Measurements from ENCODE around the gene MPDU1. TPM values are rescaled to one million over a fixed set of nuclear protein-coding genes. Genes with fewer than 3 reads are reported as not detected.
A peak's percentile ranks its signal among the peaks of the same experiment; 100 is the strongest.

Gene MPDU1
- total RNA-seq, 2 experiments from 2014 or later = 21.3 to 34.5 TPM

DNA sequence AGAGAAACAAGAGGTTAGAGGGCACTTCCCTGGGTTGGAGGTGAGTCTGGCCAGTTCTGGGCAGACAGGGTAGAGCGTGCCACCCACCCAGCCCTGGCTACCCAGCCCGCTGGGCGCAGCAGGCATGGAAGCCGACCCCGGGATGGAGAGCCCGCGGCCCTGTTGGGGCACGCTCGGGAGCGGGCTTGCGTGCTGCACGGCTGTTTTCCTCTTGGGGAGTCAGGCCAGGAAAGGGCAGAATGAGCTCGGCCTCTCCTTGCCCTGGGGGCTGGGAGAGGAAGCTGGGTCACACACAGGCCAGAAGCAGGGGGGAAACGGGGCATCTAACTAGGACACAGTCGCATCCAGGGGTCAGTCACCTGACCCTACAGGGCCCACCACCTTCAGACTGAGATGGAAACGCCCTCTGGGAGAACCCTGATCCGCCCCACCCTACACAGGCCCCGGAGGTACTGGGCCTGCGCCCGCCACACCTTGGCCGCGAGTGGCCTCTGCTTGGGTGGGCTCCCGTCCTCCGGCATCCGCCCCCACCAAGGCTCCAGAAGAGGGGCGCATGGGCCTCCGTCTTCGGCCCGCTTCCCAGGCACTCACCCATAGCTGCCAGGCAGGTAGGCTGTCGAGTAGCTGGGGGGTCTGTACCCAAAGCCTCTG, 5.0 kb downstream of the MPDU1 start:
- no peak for DNase-seq (ENCODE audit: low spot score)
- BruUV-seq (replicated peaks) = no TSS peak
- intact Hi-C loops (cut with micrococcal nuclease; ENCODE audit: unreplicated experiment) = no loop called here

DNA sequence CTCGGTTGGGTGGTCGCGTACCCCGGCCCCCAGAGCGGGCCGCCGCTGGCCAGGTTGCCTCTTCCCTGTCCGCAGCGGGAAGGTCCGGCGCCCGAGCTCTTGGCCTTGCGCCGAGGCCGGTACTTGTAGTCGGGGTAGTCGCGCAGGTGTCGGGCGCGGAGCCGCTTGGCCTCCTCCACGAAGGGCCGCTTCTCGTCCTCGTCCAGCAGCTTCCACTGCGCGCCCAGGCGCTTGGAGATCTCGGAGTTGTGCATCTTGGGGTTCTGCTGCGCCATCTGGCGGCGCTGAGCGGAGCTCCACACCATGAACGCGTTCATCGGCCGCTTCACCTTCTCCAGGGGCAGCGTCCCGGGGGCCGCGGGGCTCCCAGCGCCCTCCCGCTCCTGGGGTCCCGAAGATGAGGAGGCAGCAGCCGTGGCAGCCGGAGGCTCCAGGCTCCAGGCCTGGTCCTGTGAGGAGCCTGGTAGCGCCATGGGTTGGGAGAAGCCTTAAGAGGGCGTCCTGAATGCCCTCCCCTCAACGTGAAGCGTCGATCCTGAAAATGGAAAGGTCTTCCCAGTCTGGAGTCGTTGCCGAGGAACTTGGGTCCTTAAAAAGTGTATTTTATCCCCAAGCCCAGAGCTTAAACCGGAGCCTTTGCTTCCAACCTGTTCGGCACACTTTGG, 5.7 kb downstream of the MPDU1 start:
- ChIA-PET CTCF (ENCODE audit: unreplicated experiment) (interaction anchor here (1.0 kb wide), 1 partner anchor 75 kb away, joined by 3 read pairs; no protein-coding TSS in a partner anchor), POLR2A (no interaction called here)
- H3K9me2 ChIP-seq (ENCODE audit: insufficient read depth, low read length) = no peaks in the 10 kb centered on the region
- no TSS peak for BruUV-seq (replicated peaks)
- intact Hi-C loops (cut with micrococcal nuclease; ENCODE audit: unreplicated experiment) = no loop called here
- H3K4me2 ChIP-seq (ENCODE audit: low read length) = no peak overlapping the region
- no peaks in the 10 kb centered on the region for H3K9me3 ChIP-seq (ENCODE audit: low read length)
- DNase-seq (ENCODE audit: low spot score) = peak; percentile 69
- TF ChIP-seq, protein P1, sequence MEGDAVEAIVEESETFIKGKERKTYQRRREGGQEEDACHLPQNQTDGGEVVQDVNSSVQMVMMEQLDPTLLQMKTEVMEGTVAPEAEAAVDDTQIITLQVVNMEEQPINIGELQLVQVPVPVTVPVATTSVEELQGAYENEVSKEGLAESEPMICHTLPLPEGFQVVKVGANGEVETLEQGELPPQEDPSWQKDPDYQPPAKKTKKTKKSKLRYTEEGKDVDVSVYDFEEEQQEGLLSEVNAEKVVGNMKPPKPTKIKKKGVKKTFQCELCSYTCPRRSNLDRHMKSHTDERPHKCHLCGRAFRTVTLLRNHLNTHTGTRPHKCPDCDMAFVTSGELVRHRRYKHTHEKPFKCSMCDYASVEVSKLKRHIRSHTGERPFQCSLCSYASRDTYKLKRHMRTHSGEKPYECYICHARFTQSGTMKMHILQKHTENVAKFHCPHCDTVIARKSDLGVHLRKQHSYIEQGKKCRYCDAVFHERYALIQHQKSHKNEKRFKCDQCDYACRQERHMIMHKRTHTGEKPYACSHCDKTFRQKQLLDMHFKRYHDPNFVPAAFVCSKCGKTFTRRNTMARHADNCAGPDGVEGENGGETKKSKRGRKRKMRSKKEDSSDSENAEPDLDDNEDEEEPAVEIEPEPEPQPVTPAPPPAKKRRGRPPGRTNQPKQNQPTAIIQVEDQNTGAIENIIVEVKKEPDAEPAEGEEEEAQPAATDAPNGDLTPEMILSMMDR (conservative IDR thresholded peaks at IDR 0.05; ENCODE audit: low read length) = peak; percentile 86
- TF ChIP-seq EZH2phosphoT487 (IDR thresholded peaks at IDR 0.05; ENCODE audit: borderline replicate concordance, low read depth, low read length) = no peak
- H2AFZ ChIP-seq (ENCODE audit: low read length) = no peak overlapping the region
- peaks cover 78% of the 10 kb centered on the region for H3K36me3 ChIP-seq (ENCODE audit: insufficient read depth, low read length)
- H3K4me1 ChIP-seq (ENCODE audit: insufficient read depth, low read length, poor library complexity, severe bottlenecking) = peaks cover 9% of the 10 kb centered on the region
- H3K79me2 ChIP-seq (ENCODE audit: insufficient read depth, low read depth, low read length) = peaks cover 2% of the 10 kb centered on the region; the same call in 1 of the 2 replicates
- no peaks in the 10 kb centered on the region for H4K20me1 ChIP-seq (ENCODE audit: insufficient read depth, low read length)
- H3K27ac ChIP-seq (ENCODE audit: low read depth, low read length, poor library complexity, severe bottlenecking) = no peak overlapping the region
- H3K4me3 ChIP-seq (ENCODE audit: low read depth, low read length, poor library complexity, severe bottlenecking) = no peak overlapping the region

More for the DNA sequence above, 5.0 kb downstream of the MPDU1 start:
- H4K20me1 ChIP-seq (ENCODE audit: insufficient read depth, low read length) = no peaks in the 10 kb centered on the region
- peaks cover 11% of the 10 kb centered on the region for H3K4me1 ChIP-seq (ENCODE audit: insufficient read depth, low read length, poor library complexity, severe bottlenecking)
- no peak for TF ChIP-seq EZH2phosphoT487 (IDR thresholded peaks at IDR 0.05; ENCODE audit: borderline replicate concordance, low read depth, low read length)
- TF ChIP-seq, protein P1 (conservative IDR thresholded peaks at IDR 0.05; ENCODE audit: low read length) = no peak
- H3K4me3 ChIP-seq (ENCODE audit: low read depth, low read length, poor library complexity, severe bottlenecking) = no peak overlapping the region
- H3K4me2 ChIP-seq (ENCODE audit: low read length) = no peak overlapping the region
- POLR2A ChIA-PET = no interaction called here
- CTCF ChIA-PET (ENCODE audit: unreplicated experiment) = interaction anchor here (1.0 kb wide), 1 partner anchor 74 kb away, joined by 3 read pairs; no protein-coding TSS in a partner anchor
- no peak overlapping the region for H2AFZ ChIP-seq (ENCODE audit: low read length)
- H3K36me3 ChIP-seq (ENCODE audit: insufficient read depth, low read length) = peaks cover 71% of the 10 kb centered on the region
- H3K79me2 ChIP-seq (ENCODE audit: insufficient read depth, low read depth, low read length) = peaks cover 5% of the 10 kb centered on the region; the same call in 1 of the 2 replicates
- no peak overlapping the region for H3K27ac ChIP-seq (ENCODE audit: low read depth, low read length, poor library complexity, severe bottlenecking)
- no peaks in the 10 kb centered on the region for H3K9me3 ChIP-seq (ENCODE audit: low read length)
- H3K9me2 ChIP-seq (ENCODE audit: insufficient read depth, low read length) = no peaks in the 10 kb centered on the region
